ENCODE results near the gene SPOCK2. TPM values are rescaled to one million over a fixed set of nuclear protein-coding genes. Genes with fewer than 3 reads are reported as not detected.

Gene SPOCK2
- total RNA-seq, 4 donors from 2014 or later = 1.8 to 18.7 (median 4.5) TPM

DNA sequence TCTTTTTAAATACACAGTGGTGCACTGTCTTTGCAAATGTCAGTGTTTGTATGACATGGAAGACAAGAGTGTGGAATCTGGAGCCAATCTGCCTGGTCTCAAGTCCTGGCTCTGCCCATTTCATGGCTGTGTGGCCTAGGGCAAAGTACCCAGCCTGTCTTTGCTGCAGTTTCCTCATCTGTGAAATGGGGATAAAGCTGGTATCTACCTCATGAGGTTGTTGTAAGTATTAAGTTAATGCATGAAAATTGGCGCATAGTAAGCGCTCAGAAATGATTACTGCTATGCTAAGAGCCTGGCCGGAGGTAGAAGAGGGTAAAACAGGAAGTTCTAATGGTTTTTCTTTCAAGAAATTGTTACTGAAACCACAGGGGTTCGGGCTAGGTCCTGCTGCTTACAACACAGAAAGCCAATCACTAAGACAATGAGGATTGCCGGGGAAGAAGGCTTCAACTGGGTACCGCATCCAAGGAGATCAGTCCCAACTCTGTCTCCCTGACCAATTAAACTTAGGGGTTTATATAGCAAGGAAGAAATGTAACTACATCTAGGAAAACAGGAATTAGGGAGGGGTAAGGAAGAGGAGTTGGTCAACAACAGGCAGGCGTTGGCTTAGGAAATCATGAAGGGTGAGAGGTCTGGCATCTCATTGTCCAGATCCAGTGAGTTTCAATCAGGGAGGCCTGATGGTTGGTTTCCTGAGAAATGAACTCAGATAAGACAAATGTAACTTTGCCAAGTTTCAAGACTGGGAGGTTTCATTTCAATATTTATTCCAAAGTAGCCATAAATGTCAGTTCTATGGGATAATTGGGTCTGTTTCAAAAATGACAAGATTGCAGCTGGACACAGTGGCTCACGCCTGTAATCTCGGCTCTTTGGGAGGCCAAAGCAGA is 67.2 kb downstream of the SPOCK2 start:
- Histone ChIP-seq H3K27ac (peak overlapping the region; percentile 56 to 58), H3K9me3 (no peaks in the 10 kb centered on the region), H3K36me3 (no peaks in the 10 kb centered on the region), H3K4me1 (peaks cover 5 to 9% of the 10 kb centered on the region in 2 donors), H3K27me3 (no peaks in the 10 kb centered on the region), H3K4me3 (no peak overlapping the region)
- DNase-seq = no peak
- TF ChIP-seq CTCF (IDR thresholded peaks at IDR 0.05) (no peak), POLR2A (IDR thresholded peaks at IDR 0.05) (no peak)
- intact Hi-C loops (cut with DNase I; ENCODE audit: low total_unique reads) = no loop called here

- Histone ChIP-seq H3K9me3 (no peaks in the 10 kb centered on the region), H3K4me1 (peaks cover 5 to 19% of the 10 kb centered on the region in 2 donors), H3K4me3 (no peak overlapping the region), H3K27ac (peak overlapping the region in 1 of 2 donors; percentile 7), H3K36me3 (no peaks in the 10 kb centered on the region), H3K27me3 (no peaks in the 10 kb centered on the region)
- no peak for TF ChIP-seq CTCF (IDR thresholded peaks at IDR 0.05)
- TF ChIP-seq POLR2A (IDR thresholded peaks at IDR 0.05) = no peak
- DNase-seq = no peak
- intact Hi-C loops (cut with DNase I; ENCODE audit: low total_unique reads) = no loop called here
Measured at GRCh38 chr10:72019085-72019876, 69.1 kb downstream of the SPOCK2 start.

DNA sequence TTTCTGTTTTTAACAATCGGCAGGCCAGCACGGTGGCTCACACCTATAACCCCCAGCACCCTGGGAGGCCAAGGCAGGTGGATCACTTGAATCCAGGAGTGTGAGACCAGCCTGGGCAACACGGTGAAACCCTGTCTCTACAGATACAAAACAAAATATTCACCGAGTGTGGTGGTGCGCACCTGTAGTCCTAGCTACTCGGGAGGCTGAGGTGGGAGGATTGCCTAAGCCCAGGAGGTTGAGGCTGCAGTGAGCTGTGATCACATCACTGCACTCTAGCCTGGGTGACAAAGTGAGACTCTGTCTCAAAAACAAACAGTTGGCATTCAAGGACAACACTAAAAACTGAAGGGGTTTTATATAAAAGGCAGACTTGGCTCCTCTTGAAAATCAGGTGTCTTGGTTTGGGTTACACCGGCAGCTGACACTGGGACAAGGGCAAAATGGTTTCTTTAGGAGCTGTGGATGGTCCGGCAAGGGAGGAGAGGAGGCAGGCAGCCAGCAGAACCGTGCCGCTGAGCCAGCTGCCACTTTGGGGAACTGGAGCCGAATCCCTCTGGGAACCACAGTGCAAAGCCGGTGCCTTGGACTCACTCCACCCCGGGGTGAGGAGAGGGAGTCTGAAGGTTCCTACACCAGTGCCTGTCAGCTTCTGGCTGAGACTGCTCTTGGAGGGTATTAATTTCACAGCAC is 71.6 kb downstream of the SPOCK2 start:
- TF ChIP-seq POLR2A (IDR thresholded peaks at IDR 0.05) (no peak), CTCF (IDR thresholded peaks at IDR 0.05) (no peak)
- no peak overlapping the region for H3K4me3 ChIP-seq
- peaks cover 4 to 14% of the 10 kb centered on the region in 2 donors for H3K4me1 ChIP-seq
- no peak for DNase-seq
- intact Hi-C loops (cut with DNase I; ENCODE audit: low total_unique reads) = no loop called here
- H3K27me3 ChIP-seq = no peaks in the 10 kb centered on the region
- H3K27ac ChIP-seq = peak overlapping the region in 1 of 2 donors; percentile 76
- H3K9me3 ChIP-seq = no peaks in the 10 kb centered on the region
- no peaks in the 10 kb centered on the region for H3K36me3 ChIP-seq

GRCh38 chr10:72015841-72016240 is 72.5 kb downstream of the SPOCK2 start:
- Histone ChIP-seq H3K4me1 (peaks cover 1 to 10% of the 10 kb centered on the region in 2 donors), H3K27ac (peak overlapping the region in 1 of 2 donors; percentile 76), H3K9me3 (no peaks in the 10 kb centered on the region), H3K27me3 (no peaks in the 10 kb centered on the region), H3K4me3 (no peak overlapping the region), H3K36me3 (no peaks in the 10 kb centered on the region)
- TF ChIP-seq POLR2A (IDR thresholded peaks at IDR 0.05) (no peak), CTCF (IDR thresholded peaks at IDR 0.05) (no peak)
- intact Hi-C loops (cut with DNase I; ENCODE audit: low total_unique reads) = no loop called here
- DNase-seq = no peak
